GM23338 (cell line): Measurements from ENCODE around the gene ZNF497. TPM values are rescaled to one million over a fixed set of nuclear protein-coding genes. Genes with fewer than 3 reads are reported as not detected.
A peak's percentile ranks its signal among the peaks of the same experiment; 100 is the strongest.

ENCODE experiments used
- ATAC-seq: fragments of 200-7000 bp; cut with Tn5 transposase; 3 replicates; pipeline ENCODE4 v1.9.1; 2020
- DNase-seq: peaks from one replicate; pipeline ENCODE4 v3.0.0-alpha.2; 2015; ENCODE audit warnings: low spot score
- H2AFZ ChIP-seq: fragments of 200-600 bp; sonication (generic); 2 replicates; pipeline ENCODE4 v1.8.0; 2016; ENCODE audit warnings: antibody characterized with exemption, mild to moderate bottlenecking, moderate library complexity
- H3F3A ChIP-seq: fragments of 200-600 bp; sonication (generic); replicated peaks from 2 replicates; pipeline ENCODE4 v1.8.0; 2017; ENCODE audit warnings: antibody characterized with exemption, mixed run types, low read depth
- H3K27ac ChIP-seq: fragments of 200-600 bp; sonication (generic); 2 replicates; pipeline ENCODE4 v1.6.1; 2016; ENCODE audit warnings: low read depth
- H3K27me3 ChIP-seq: fragments of 200-600 bp; sonication (generic); 2 replicates; pipeline ENCODE4 v1.8.0; 2016; ENCODE audit warnings: mild to moderate bottlenecking, mixed run types, moderate library complexity; ENCODE audit not compliant: insufficient read depth
- H3K36me3 ChIP-seq: fragments of 200-600 bp; sonication (generic); 2 replicates; pipeline ENCODE4 v1.8.0; 2016; ENCODE audit warnings: mild to moderate bottlenecking; ENCODE audit not compliant: insufficient read depth
- H3K4me1 ChIP-seq: fragments of 200-600 bp; sonication (generic); 2 replicates; pipeline ENCODE4 v1.8.0; 2016; ENCODE audit warnings: mild to moderate bottlenecking, moderate library complexity; ENCODE audit not compliant: insufficient read depth
- H3K4me2 ChIP-seq: fragments of 200-600 bp; sonication (generic); 2 replicates; pipeline ENCODE4 v1.7.1; 2017; ENCODE audit warnings: mixed run types
- H3K4me3 ChIP-seq: fragments of 200-600 bp; sonication (generic); 2 replicates; pipeline ENCODE4 v1.6.1; 2016; ENCODE audit warnings: mixed run types
- H3K79me2 ChIP-seq: fragments of 200-600 bp; sonication (generic); replicated peaks from 2 replicates; pipeline ENCODE4 v1.8.0; 2017; ENCODE audit warnings: mild to moderate bottlenecking; ENCODE audit not compliant: insufficient read depth
- H3K9me2 ChIP-seq: fragments of 200-600 bp; sonication (generic); 2 replicates; pipeline ENCODE4 v1.8.0; 2017; ENCODE audit not compliant: insufficient read depth
- H4K20me1 ChIP-seq: fragments of 200-600 bp; sonication (generic); replicated peaks from 2 replicates; pipeline ENCODE4 v1.8.0; 2017; ENCODE audit warnings: mild to moderate bottlenecking; ENCODE audit not compliant: insufficient read depth
- H3K27ac Mint-ChIP-seq: 2 replicates; pipeline ENCODE4 v1.8.0; 2020; ENCODE audit warnings: inconsistent platforms, mild to moderate bottlenecking, moderate library complexity, mixed read lengths
- H3K27me3 Mint-ChIP-seq: 3 replicates; pipeline ENCODE4 v1.8.0; 2022; ENCODE audit warnings: low read depth, mild to moderate bottlenecking, moderate library complexity, mixed read lengths, inconsistent platforms; ENCODE audit not compliant: insufficient read depth, poor library complexity
- H3K36me3 Mint-ChIP-seq: 3 replicates; pipeline ENCODE4 v1.8.0; 2021; ENCODE audit warnings: low read depth, mild to moderate bottlenecking, inconsistent platforms, moderate library complexity, mixed read lengths
- H3K4me1 Mint-ChIP-seq: 3 replicates; pipeline ENCODE4 v1.8.0; 2020; ENCODE audit warnings: mild to moderate bottlenecking, inconsistent platforms, mixed read lengths
- H3K4me3 Mint-ChIP-seq: 3 replicates; pipeline ENCODE4 v1.8.0; 2021; ENCODE audit warnings: moderate library complexity, mild to moderate bottlenecking, inconsistent platforms, mixed read lengths
- H3K9me3 Mint-ChIP-seq: 3 replicates; pipeline ENCODE4 v1.8.0; 2020; ENCODE audit warnings: moderate library complexity, mild to moderate bottlenecking, inconsistent platforms, mixed read lengths
- CREB1 ChIP-seq: fragments of 250-450 bp; sonication (Bioruptor Pico); IDR thresholded peaks from 2 replicates; pipeline ENCODE4 v1.5.0; 2020; ENCODE audit warnings: low read depth, mild to moderate bottlenecking, moderate library complexity
- EZH2 ChIP-seq: fragments of 200-600 bp; sonication (generic); IDR thresholded peaks from one replicate; pipeline ENCODE4 v1.8.0; 2017; ENCODE audit warnings: antibody characterized with exemption, mild to moderate bottlenecking, low read depth; ENCODE audit not compliant: unreplicated experiment
- EZH2phosphoT487 ChIP-seq: fragments of 200-600 bp; sonication (generic); IDR thresholded peaks from one replicate; pipeline ENCODE4 v1.8.1; 2018; ENCODE audit warnings: antibody characterized with exemption; ENCODE audit not compliant: unreplicated experiment
- JUNB ChIP-seq: IDR thresholded peaks from one replicate; pipeline ENCODE4 v1.6.1; 2016; ENCODE audit warnings: antibody characterized with exemption; ENCODE audit not compliant: unreplicated experiment
- NANOG ChIP-seq: IDR thresholded peaks from 2 replicates; pipeline ENCODE4 v1.6.1; 2016; ENCODE audit warnings: antibody characterized with exemption, borderline replicate concordance
- POLR2AphosphoS5 ChIP-seq: IDR thresholded peaks from 2 replicates; pipeline ENCODE4 v1.6.1; 2016; ENCODE audit warnings: antibody characterized with exemption, low read depth
- REST ChIP-seq: IDR thresholded peaks from one replicate; pipeline ENCODE4 v1.6.1; 2018; ENCODE audit warnings: antibody characterized with exemption; ENCODE audit not compliant: unreplicated experiment
- STAT1 ChIP-seq: IDR thresholded peaks from one replicate; pipeline ENCODE4 v1.6.1; 2016; ENCODE audit warnings: antibody characterized with exemption; ENCODE audit not compliant: unreplicated experiment
- ZNF114 ChIP-seq: fragments of 250-450 bp; sonication (Bioruptor Pico); IDR thresholded peaks from 2 replicates; pipeline ENCODE4 v1.5.0; 2020; ENCODE audit warnings: mild to moderate bottlenecking, moderate library complexity
- ZNF331 ChIP-seq: fragments of 250-450 bp; sonication (Bioruptor Pico); IDR thresholded peaks from 2 replicates; pipeline ENCODE4 v1.5.0; 2020; ENCODE audit warnings: low read depth, mild to moderate bottlenecking, moderate library complexity
- polyA plus RNA-seq: library from polyadenylated mRNA; unstranded; fragments of >200 nt; fragmentation: Nextera tagmentation; extraction: Ambion mirVana; gene quantifications from 2 replicates; pipeline ENCODE4 v1.2.1, GENCODE V29; 2016
- total RNA-seq: library from RNA; depleted of rRNA; stranded (reverse); fragments of >200 nt; shearing (Covaris generic); gene quantifications from 2 replicates; pipeline ENCODE4 v1.2.3, GENCODE V29; 2014
- TF ChIP-seq, protein P1 (sequence below), 2 experiments: fragments of 200-600 bp in 1 of 2; sonication (generic) in 1 of 2; conservative IDR thresholded peaks; 2 replicates each; pipeline versions ENCODE4 v1.5.1 to v1.6.1; 2016 to 2017; ENCODE audit warnings: antibody characterized with exemption in 2 of 2, low read depth in 2 of 2, mild to moderate bottlenecking in 2 of 2, moderate library complexity in 1 of 2

ZNF497 gene
- total and polyA plus RNA-seq, 2 experiments from 2014 or later = 0.44 to 2.0 TPM

DNA sequence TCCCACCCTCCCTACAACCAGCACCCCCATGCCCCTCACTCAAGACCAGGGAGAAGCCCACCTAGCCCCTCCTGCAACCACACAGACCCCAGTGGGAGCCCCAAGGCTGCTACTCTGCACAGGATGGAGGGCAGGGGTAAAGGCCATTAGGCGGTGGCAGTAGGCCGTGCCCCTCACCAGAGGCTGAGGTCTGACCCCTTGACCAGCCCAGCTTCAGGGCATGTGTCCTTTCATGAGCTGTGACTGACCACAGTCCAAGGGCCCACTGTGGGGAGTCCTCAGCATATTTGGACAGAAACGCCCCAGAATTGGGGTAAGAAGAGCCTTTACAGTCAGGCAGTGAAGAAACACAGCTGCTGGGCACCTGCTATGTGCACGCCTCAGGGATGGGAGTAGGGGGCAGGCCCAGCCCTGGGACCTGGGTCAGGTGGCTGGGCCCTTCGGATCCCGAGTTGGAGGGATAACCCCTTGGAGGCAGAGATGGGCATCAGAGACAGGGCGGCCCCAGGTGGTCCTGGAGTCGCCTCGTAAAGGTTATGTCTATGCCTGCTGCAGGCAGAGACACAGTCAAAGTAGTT is 22.9 kb upstream of the ZNF497 start:
- H3K27me3 Mint-ChIP-seq = peaks cover 25% of the 10 kb centered on the region
- peaks cover 20% of the 10 kb centered on the region for H3K36me3 ChIP-seq
- peaks cover 25% of the 10 kb centered on the region for H4K20me1 ChIP-seq
- peaks cover 25% of the 10 kb centered on the region for H3F3A ChIP-seq
- no peaks in the 10 kb centered on the region for H3K27me3 ChIP-seq
- peaks cover 21% of the 10 kb centered on the region for H3K4me1 Mint-ChIP-seq
- ATAC-seq (no peak), DNase-seq (no peak)
- peak overlapping the region; percentile 98 for H3K27ac Mint-ChIP-seq
- H3K4me2 ChIP-seq = peak overlapping the region; percentile 97
- peak overlapping the region; percentile 94 for H3K27ac ChIP-seq
- H3K36me3 Mint-ChIP-seq = peaks cover 34% of the 10 kb centered on the region
- H3K4me3 ChIP-seq = peak overlapping the region; percentile 87
- TF ChIP-seq EZH2phosphoT487 = no peak
- TF ChIP-seq ZNF331 (CRISPR knock-in tag) = no peak
- no peak for TF ChIP-seq ZNF114
- no peak for TF ChIP-seq NANOG
- no peak for TF ChIP-seq EZH2
- no peak for TF ChIP-seq POLR2AphosphoS5
- no peak for TF ChIP-seq JUNB
- TF ChIP-seq REST = no peak
- no peaks in the 10 kb centered on the region for H3K9me2 ChIP-seq
- H3K9me3 Mint-ChIP-seq = peaks cover 3% of the 10 kb centered on the region; the same call in 2 of the 3 replicates
- H3K79me2 ChIP-seq = peaks cover 33% of the 10 kb centered on the region
- no peak overlapping the region for H2AFZ ChIP-seq
- H3K4me3 Mint-ChIP-seq = peak overlapping the region; percentile 99
- peaks cover 13% of the 10 kb centered on the region for H3K4me1 ChIP-seq

DNA sequence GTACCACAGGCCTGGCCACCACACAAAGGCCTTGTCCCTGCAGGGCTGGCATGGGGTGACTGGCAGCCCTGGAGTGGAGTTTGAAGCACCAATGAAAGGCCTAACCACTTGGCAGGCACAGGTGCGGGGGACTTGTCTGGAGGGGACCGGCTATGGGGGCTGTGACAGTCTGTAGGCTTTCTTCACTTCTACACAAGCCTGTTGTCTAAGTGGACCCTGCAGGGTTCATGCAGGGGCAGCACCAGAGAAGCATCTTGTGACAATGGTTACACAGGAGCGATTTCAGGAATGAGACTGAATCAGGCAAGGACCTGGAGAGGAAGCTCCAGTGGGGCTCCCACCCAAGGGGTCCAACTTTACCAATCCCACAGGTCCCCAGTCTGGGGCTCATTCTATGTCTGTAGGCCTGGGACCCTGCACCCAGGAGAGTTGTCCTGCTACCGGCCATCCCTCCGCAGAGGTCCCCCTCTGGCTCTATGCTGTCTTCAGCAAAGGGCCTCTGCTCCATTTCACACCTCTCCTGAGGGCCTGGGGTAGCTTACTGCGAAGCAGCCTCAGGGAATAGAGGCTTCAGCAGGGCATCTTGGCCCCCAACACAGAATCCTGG is 20.5 kb upstream of the ZNF497 start:
- Mint-ChIP-seq H3K4me3 (no peak overlapping the region), H3K4me1 (peaks cover 18% of the 10 kb centered on the region), H3K9me3 (peaks cover 3% of the 10 kb centered on the region; the same call in 2 of the 3 replicates), H3K27me3 (peaks cover 35% of the 10 kb centered on the region), H3K27ac (no peak overlapping the region), H3K36me3 (peaks cover 10% of the 10 kb centered on the region)
- no peak for ATAC-seq
- no peak overlapping the region for H2AFZ ChIP-seq
- no peaks in the 10 kb centered on the region for H3K9me2 ChIP-seq
- H3K4me2 ChIP-seq = no peak overlapping the region
- no peaks in the 10 kb centered on the region for H3K27me3 ChIP-seq
- no peak for DNase-seq
- H4K20me1 ChIP-seq = peaks cover 9% of the 10 kb centered on the region
- H3K27ac ChIP-seq = no peak overlapping the region
- peaks cover 17% of the 10 kb centered on the region for H3K4me1 ChIP-seq
- peaks cover 16% of the 10 kb centered on the region for H3F3A ChIP-seq
- no peak overlapping the region for H3K4me3 ChIP-seq
- H3K36me3 ChIP-seq = no peaks in the 10 kb centered on the region
- peaks cover 10% of the 10 kb centered on the region for H3K79me2 ChIP-seq
- no peak for TF ChIP-seq EZH2phosphoT487
- TF ChIP-seq EZH2 = no peak
- no peak for TF ChIP-seq ZNF331 (CRISPR knock-in tag)
- no peak for TF ChIP-seq STAT1
- TF ChIP-seq NANOG = no peak
- TF ChIP-seq, protein P1, sequence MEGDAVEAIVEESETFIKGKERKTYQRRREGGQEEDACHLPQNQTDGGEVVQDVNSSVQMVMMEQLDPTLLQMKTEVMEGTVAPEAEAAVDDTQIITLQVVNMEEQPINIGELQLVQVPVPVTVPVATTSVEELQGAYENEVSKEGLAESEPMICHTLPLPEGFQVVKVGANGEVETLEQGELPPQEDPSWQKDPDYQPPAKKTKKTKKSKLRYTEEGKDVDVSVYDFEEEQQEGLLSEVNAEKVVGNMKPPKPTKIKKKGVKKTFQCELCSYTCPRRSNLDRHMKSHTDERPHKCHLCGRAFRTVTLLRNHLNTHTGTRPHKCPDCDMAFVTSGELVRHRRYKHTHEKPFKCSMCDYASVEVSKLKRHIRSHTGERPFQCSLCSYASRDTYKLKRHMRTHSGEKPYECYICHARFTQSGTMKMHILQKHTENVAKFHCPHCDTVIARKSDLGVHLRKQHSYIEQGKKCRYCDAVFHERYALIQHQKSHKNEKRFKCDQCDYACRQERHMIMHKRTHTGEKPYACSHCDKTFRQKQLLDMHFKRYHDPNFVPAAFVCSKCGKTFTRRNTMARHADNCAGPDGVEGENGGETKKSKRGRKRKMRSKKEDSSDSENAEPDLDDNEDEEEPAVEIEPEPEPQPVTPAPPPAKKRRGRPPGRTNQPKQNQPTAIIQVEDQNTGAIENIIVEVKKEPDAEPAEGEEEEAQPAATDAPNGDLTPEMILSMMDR (conservative IDR thresholded peaks at IDR 0.05; ENCODE audit: low read depth in 2 of 2) = no peak
- no peak for TF ChIP-seq CREB1
- no peak for TF ChIP-seq JUNB
